Skeletal muscle satellite cell (primary cell): Measurements from ENCODE around the gene TBC1D20.
"Not testable (repeated sequence)": the region's sequence is repeated elsewhere in the genome, so short reads cannot be mapped to it uniquely, and the experiment has no call there.

Experiments
- H3K27me3 ChIP-seq: 2 replicates; pipeline ENCODE4 v1.7.0; 2013; ENCODE audit warnings: low read length; ENCODE audit not compliant: control insufficient read depth, insufficient read depth
- H3K36me3 ChIP-seq: 2 replicates; pipeline ENCODE4 v1.7.0; 2013; ENCODE audit warnings: mild to moderate bottlenecking, control low read depth, low read length; ENCODE audit not compliant: insufficient read depth
- H3K4me1 ChIP-seq: 2 replicates; pipeline ENCODE4 v1.7.0; 2013; ENCODE audit warnings: low read length; ENCODE audit not compliant: control insufficient read depth, insufficient read depth
- H3K4me2 ChIP-seq: 2 replicates; pipeline ENCODE4 v1.7.0; 2013; ENCODE audit warnings: mild to moderate bottlenecking, low read length
- H3K4me3 ChIP-seq: 2 replicates; pipeline ENCODE4 v1.7.0; 2013; ENCODE audit warnings: low read length
- H3K9ac ChIP-seq: 2 replicates; pipeline ENCODE4 v1.7.0; 2013; ENCODE audit warnings: mild to moderate bottlenecking, low read depth, low read length, moderate library complexity
- H3K9me3 ChIP-seq: replicated peaks from 2 replicates; pipeline ENCODE4 v1.7.0; 2013; ENCODE audit warnings: mild to moderate bottlenecking, control low read depth, low read length

Gene TBC1D20

DNA sequence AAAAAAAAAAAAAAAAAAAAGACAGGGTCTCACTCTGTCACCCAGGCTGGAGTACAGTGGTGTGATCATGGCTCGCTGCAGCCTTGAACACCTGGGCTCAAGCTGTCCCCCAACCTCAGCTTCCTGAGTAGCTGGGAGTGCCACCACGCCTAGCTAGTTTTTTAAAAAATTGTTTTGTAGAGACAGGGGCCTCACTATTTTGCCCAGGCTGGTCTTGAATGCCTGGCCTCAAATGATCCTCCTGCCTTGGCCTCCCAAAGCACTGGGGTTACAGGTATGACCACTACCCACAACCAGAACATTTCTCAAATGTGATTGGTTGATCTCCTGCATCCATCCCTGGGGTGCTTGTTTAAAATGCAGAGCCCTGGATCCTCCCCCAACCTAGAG, 59.8 kb downstream of the TBC1D20 start:
- Histone ChIP-seq H3K4me1 (peaks cover 5% of the 10 kb centered on the region), H3K9ac (no peak overlapping the region), H3K9me3 (no peaks in the 10 kb centered on the region), H3K36me3 (peaks cover under 1% of the 10 kb centered on the region), H3K4me3 (no peak overlapping the region), H3K27me3 (no peaks in the 10 kb centered on the region), H3K4me2 (no peak overlapping the region)

DNA sequence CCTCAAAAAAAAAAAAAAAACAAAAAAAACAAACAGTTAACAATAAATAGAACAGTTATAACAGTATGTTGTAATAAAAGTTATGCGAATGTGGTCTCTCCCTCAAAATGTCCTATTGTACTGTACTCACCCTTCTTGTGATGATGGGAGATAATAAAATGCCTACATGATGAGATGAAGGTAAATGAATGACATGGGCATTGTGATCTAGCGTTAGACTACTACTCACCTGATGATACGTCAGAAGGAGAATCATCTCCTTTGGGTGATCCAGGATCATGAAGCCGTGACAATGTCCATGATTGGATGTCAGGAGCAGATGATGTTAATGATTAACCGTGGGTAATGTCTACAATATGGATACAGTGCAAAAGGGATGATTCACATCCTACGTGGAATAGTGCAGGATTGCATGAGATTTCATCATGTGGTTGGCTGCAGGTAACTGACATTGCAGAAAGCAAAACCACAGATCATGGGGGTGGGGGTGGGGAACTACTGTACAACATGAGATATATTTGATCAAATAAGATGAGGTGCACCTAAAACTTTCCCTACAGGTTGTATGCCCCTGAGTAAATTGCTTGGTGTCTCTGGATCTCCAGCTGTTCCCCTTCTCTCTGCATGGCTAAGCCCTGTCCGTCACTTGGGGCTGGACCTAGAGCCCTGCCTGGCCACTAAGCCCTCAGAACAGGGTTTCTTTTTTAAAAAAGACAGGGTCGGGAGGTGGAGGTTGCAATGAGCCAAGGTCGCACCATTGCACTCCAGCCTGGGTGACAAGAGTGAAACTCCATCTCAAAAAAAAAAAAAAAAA, 60.4 kb downstream of the TBC1D20 start:
- Histone ChIP-seq H3K36me3 (peaks cover 7% of the 10 kb centered on the region), H3K27me3 (no peaks in the 10 kb centered on the region), H3K4me2 (no peak overlapping the region), H3K4me3 (no peak overlapping the region), H3K9ac (no peak overlapping the region), H3K9me3 (no peaks in the 10 kb centered on the region), H3K4me1 (no peaks in the 10 kb centered on the region)

DNA sequence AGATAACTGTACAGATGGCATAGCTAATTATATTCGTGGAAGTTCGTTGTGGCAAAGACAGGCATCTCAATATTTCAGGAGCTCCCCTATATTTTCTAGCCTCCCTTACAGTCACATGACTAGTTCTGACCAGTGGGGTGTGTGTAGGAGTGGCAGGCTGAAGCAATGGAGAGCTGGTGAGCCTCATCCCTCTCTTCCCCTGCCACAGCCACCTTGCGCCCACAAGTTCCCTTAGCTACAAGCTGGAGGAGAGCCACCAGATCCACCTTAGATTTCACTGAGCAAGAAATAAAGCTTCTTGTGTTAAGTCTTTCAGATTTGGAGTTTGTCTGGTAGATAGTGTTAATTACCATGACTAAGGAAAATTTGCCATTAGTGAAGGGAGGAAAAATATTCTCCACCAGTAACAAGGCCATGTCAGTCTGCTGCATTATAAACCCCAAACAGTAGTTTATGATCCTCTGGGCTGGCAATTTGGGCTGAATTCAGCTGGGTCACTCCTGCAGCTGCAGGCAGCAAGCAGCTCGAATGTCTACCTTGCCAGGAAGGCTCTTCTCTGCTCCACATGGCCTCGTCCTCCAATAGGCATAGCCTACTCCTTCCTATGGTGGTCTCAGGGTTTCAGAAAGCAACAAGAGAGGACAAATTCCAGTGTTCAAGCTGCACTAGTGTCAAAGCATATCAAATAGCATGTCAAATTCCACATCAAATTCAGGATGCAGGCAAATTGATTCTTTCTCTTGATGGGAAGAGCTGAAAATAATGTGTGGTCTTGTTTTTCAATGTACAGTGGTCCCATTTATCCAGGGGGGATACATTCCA, 61.7 kb downstream of the TBC1D20 start:
- Histone ChIP-seq H3K4me2 (no peak overlapping the region), H3K9me3 (no peaks in the 10 kb centered on the region), H3K4me3 (no peak overlapping the region), H3K4me1 (no peaks in the 10 kb centered on the region), H3K9ac (no peak overlapping the region), H3K36me3 (peaks cover 17% of the 10 kb centered on the region), H3K27me3 (no peaks in the 10 kb centered on the region)

DNA sequence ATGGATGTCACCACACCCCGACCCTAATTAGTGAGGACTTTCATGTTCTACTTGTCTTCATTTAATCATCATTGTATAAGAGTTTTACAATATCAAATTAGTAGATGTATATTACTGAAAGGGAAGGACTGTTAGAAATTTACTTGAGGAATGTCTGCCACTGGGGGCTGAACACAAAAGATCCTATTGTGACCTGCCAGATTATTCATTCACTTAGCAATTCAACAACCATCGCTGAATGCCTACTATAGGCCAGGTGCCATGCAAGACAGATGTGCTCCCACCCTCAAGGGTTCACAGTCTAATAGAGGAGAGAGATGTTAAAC, 62.2 kb downstream of the TBC1D20 start:
- H3K4me1 ChIP-seq: no peaks in the 10 kb centered on the region
- H3K27me3 ChIP-seq: no peaks in the 10 kb centered on the region
- H3K4me2 ChIP-seq: no peak overlapping the region
- H3K9me3 ChIP-seq: no peaks in the 10 kb centered on the region
- no peak overlapping the region for H3K9ac ChIP-seq
- H3K4me3 ChIP-seq: no peak overlapping the region
- H3K36me3 ChIP-seq: peaks cover 20% of the 10 kb centered on the region

GRCh38 chr20:399182-399707, 63.1 kb downstream of the TBC1D20 start:
- Histone ChIP-seq H3K27me3 (no peaks in the 10 kb centered on the region), H3K36me3 (peaks cover 20% of the 10 kb centered on the region)

GRCh38 chr20:397432-398237, 64.7 kb downstream of the TBC1D20 start:
- no peaks in the 10 kb centered on the region for H3K27me3 ChIP-seq
- H3K4me2 ChIP-seq: no peak overlapping the region
- H3K9ac ChIP-seq: no peak overlapping the region
- H3K4me1 ChIP-seq: no peaks in the 10 kb centered on the region
- H3K36me3 ChIP-seq: peaks cover 20% of the 10 kb centered on the region
- no peaks in the 10 kb centered on the region for H3K9me3 ChIP-seq
- no peak overlapping the region for H3K4me3 ChIP-seq

More at GRCh38 chr20:399182-399707, 63.1 kb downstream of the TBC1D20 start:
- Histone ChIP-seq H3K4me2 (no peak overlapping the region), H3K4me1 (no peaks in the 10 kb centered on the region), H3K9ac (no peak overlapping the region), H3K9me3 (no peaks in the 10 kb centered on the region), H3K4me3 (no peak overlapping the region)

- H3K9me3 ChIP-seq: no peaks in the 10 kb centered on the region
- peaks cover 24% of the 10 kb centered on the region for H3K36me3 ChIP-seq
- H3K9ac ChIP-seq: no peak overlapping the region
- no peak overlapping the region for H3K4me3 ChIP-seq
- no peaks in the 10 kb centered on the region for H3K27me3 ChIP-seq
- no peak overlapping the region for H3K4me2 ChIP-seq
- no peaks in the 10 kb centered on the region for H3K4me1 ChIP-seq
These were observed 65.5 kb downstream of the TBC1D20 start for GRCh38 chr20:396619-397431.

GRCh38 chr20:396252-396618, 66.1 kb downstream of the TBC1D20 start:
- Histone ChIP-seq H3K4me1 (no peaks in the 10 kb centered on the region), H3K4me3 (no peak overlapping the region), H3K36me3 (peaks cover 27% of the 10 kb centered on the region), H3K4me2 (no peak overlapping the region), H3K9me3 (no peaks in the 10 kb centered on the region), H3K27me3 (no peaks in the 10 kb centered on the region), H3K9ac (no peak overlapping the region)

DNA sequence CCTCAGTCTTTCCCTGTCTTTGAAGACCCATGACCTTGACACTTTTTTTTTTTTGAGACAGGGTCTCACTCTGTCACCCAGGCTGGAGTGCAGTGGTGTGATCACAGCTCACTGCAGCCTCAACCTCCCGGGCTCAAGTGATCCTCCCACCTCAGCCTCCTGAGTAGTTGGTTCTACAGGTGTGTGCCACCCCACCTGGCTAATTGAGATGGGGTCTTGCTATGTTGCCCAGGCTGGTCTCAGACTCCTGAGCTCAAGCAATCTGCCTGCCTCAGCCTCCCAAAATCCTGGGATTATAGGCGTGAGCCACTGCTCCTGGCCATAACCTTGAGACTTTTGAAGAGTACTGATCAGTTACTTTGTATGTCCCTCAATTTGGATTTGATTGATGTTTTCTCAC, 69.0 kb downstream of the TBC1D20 start:
- peaks cover 40% of the 10 kb centered on the region for H3K36me3 ChIP-seq

DNA sequence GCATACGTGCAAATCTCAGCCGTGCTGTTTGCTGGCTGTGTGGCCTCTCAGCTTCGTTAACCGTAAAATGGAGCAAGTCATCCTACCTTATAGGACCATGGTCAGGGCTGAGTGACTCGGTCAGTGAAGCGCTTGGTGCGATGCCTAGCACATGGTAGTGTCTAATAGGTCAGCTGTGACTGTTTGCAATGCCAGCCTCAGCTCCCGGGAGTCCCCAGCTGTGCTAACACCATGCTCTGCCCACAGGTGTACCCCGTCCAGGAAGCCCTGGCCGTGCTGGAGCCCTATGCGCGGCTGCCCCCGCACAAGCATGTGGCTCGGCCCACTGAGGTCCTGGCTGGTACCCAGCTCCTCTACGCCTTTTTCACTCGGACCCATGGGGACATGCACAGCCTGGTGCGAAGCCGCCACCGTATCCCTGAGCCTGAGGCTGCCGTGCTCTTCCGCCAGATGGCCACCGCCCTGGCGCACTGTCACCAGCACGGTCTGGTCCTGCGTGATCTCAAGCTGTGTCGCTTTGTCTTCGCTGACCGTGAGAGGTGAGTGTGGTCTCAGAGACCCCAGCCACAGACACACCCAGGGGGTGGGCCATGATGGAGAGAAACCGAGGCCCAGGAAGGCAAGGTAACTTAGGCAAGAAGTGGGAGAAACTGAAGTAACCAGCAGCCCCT, 71.2 kb downstream of the TBC1D20 start:
- peaks cover 26% of the 10 kb centered on the region for H3K36me3 ChIP-seq

More for the DNA sequence above, 69.0 kb downstream of the TBC1D20 start:
- not testable (repeated sequence) for H3K9me3 ChIP-seq, H3K4me2 ChIP-seq, H3K4me3 ChIP-seq, H3K4me1 ChIP-seq, H3K9ac ChIP-seq, H3K27me3 ChIP-seq

More for the DNA sequence above, 71.2 kb downstream of the TBC1D20 start:
- Histone ChIP-seq H3K4me1 (no peaks in the 10 kb centered on the region), H3K9ac (no peak overlapping the region), H3K4me2 (no peak overlapping the region), H3K4me3 (no peak overlapping the region), H3K27me3 (no peaks in the 10 kb centered on the region), H3K9me3 (no peaks in the 10 kb centered on the region)
